Central memory CD4-positive, alpha-beta T cell (primary cell): ENCODE measurements around the gene BRMS1.

ENCODE experiments used
- DNase-seq: peaks from one replicate; pipeline ENCODE4 v3.0.0; 2022

Gene BRMS1

GRCh38 chr11:66336234-66337102 lies 8.4 kb downstream of the BRMS1 start, which contains the start of gene RIN1:
Gene RIN1, minus strand, starts transcription at chr11:66336434. Its CDS starts 32 bp downstream, at chr11:66336402.
- no peak for DNase-seq

- DNase-seq, result no peak
These were observed 9.2 kb downstream of the BRMS1 start for GRCh38 chr11:66335531-66336233.

GRCh38 chr11:66334605-66335442 lies 10.1 kb downstream of the BRMS1 start:
- no peak for DNase-seq

DNA sequence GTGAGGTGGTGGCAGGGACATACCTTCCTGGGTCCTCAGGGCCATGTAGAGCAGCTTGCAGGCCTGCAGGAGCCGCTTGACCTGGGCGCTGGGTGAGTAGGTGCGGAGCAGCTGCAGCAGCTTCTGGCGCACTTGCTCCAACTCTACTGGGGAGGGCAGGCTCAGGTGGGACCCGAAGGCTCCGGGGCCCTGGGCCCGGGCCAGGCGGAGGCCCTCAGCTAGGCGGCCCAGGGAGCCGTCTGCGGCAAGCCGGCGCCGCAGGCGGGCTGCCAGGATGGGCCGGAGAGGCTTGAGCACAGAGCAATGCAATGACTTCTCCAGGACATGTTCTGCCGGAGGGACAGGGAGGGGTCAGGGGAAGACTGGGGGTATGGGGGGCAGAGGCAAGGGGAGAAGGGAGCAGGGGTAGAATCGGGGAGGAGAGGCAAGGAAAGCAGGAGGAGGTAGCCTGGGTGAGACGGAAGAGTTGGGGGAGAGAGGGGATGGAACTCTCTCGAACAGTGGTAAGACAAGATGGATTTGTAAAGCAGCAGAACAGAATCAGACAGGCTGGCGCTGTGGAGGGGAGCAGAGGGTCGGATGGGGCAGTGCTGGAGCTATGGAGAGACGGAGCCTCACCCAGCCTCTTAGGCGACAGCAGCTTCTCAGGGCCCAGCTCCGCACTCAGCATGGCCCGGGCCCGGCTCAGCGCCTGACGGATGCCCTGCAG lies 10.9 kb downstream of the BRMS1 start:
- no peak for DNase-seq

- DNase-seq, result no peak
These were observed 11.6 kb downstream of the BRMS1 start for GRCh38 chr11:66333220-66333877.

GRCh38 chr11:66332371-66333219 lies 12.3 kb downstream of the BRMS1 start:
- DNase-seq, result no peak

- DNase-seq, result no peak
These were observed 13.1 kb downstream of the BRMS1 start for GRCh38 chr11:66331542-66332370.

DNA sequence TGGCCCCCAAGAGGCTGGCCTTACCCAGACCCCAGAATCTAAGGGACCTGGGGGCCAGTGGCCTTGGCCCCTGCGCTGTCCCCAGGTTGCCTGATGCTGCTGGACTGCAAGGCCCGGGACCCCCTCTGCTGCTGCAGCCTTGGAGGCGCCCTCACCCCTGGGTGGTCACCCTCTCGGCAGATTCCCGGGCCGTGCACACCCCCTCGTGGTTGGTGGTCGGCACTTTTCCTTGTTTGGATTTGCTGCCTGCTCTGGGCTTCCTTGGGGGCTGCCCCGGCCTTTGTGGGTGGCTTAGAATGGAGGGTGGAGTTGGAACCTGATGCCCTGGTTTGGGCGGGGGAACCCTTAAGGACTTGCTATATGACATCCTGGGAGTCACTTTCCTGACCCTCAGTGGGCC lies 14.0 kb downstream of the BRMS1 start:
- DNase-seq, result no peak

GRCh38 chr11:66329165-66329673 lies 15.7 kb downstream of the BRMS1 start:
- DNase-seq, result no peak

DNA sequence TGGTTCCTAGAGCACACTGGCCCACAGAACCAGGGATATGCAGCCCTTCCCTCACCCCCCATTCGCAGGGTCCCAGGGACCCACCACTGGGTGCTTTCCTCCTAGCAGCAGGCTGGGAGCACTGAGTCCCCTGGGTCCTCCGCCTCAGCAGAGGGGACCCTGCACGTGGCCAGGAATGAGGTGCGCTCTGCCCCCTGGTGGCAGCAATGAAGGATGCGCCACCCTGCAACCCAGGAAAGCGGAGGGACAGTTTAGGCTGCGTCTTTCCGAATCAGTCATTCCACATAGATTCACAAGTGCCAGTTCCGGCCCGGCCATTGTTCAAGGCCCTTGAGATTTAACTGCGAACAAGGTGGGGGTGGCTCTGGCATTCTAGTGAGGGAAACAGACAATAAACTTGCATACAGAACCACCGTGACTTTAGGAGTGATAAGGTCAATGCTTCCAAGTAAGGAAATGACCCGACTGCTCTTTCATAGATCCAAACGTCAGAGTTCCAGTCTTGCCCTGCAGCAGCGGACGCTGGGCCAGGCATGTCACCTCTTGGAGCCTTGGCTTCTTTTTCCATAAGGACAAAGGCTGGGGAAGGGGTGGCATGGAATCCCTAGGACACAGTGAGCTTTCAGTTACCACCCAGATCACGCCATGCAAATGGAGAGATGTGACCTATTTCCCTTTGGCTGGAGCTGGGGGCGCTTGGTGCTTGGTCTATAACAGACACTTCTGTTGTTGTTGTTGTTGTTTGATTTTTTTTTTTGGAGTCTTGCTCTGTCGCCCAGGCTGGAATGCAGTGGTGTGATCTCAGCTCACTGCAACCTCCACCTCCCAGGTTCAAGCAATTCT lies 16.4 kb downstream of the BRMS1 start:
- peak; percentile 72 for DNase-seq

GRCh38 chr11:66328031-66328301 lies 16.9 kb downstream of the BRMS1 start:
- DNase-seq, result peak; percentile 28

DNA sequence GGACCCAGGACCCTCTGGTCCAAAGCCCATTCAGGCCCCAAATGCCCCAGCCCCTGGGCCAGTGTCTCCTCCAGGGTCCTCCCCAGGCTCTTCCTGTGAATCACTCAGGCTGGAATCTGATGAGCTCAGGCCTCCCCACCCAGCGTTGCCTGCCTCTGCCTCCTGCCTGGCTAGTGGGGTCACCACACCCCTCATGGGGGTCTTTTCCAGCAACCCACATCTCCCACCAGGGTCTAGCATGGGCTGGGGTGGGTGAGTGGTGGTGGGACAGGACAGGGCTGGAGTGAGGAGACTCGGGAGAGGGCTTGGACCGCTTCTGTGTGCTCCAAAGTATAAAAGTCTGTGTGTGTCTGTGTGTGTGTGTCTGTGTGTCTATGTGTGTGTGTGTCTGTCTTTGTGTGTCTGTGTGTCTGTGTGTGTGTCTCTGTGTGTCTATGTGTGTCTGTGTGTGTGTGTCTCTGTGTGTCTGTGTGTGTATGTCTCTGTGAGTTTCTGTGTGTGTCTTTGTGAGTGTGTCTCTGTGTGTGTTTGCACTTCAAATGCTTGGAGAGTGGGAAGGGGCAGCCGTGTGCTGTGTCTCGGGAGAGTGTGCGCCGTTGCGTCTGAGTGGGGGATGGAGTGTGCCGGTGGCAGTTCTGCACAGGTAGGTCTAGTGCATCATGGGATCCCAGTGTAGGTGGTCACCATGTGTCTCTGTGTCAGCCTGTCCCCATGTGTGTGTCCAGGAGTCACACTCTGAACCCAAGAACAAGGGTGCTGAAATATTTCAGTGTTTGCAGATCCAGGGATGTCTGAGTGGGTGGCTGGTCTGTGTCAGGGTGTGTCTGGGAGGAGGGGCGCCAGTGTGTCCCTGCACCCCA lies 17.5 kb downstream of the BRMS1 start:
- DNase-seq, result no peak

DNA sequence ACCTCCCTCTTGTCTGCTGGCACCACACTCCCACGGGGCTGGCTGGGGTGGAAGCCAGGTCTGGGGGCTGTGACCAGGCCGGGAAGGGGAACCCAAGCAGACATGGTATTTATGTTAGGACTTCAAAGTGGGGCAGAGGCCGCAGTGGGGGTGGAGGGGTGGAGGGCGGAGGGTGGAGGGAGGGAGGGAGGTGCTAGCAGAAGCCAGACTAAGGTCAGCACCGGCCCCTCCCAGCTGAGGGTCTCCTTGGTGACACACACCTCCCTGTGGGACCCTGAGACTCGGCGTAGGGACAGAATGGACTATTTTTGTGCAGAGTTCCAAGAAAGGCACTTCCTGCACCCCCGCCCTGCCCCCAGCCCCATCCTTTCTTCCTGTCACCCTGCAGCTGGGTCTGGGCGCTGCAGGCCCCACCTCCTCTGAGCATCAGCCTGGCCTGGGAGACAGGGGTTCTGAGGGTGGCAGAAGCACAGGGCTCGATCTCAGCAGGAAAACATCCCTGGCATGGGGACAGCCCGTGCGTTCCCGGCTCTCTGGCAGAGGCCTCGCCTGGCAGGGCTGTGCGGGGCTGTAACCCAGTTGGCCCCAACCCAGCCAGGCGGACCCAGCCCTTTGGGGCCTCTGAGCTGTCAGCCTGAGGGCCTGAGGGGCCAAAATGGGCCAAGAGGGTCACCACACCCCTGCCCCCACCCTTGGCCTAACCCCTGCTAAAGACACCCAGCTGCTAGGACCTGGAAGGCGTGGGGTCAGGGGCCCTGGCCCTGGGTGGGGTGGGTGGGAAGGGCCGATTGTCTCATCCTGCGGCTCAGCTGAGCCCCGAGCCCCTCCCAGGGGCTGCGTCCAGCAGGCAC lies 18.4 kb downstream of the BRMS1 start:
- DNase-seq, result no peak

- no peak for DNase-seq
These were observed 19.6 kb downstream of the BRMS1 start for GRCh38 chr11:66325263-66325671.

- no peak for DNase-seq
These were observed 20.2 kb downstream of the BRMS1 start for GRCh38 chr11:66324664-66325063.

DNA sequence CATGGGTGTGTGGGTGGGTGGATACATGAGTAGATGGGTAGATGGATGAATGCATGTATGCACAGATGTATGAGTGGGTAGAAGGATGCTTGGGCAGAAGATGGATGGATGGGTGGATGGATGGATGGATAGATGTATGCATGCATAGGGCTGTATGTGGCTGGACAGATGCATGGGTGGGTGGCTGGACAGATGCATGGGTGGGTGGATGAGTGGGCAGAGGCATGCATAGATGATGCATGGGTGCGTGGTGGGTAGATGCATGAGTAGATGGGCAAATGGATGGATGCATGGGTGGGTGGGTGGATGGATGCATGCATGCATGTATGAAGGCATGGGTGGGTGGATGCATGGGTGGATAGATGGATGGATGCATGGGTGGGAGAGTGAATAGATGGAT lies 21.2 kb downstream of the BRMS1 start:
- DNase-seq, result no peak
